GM12873 (cell line): ENCODE results near the gene PSMC3.

ENCODE experiments used
- TF ChIP-seq, protein P1 (sequence below): IDR thresholded peaks from 2 replicates; pipeline ENCODE4 v1.5.1; 2012; ENCODE audit warnings: low read depth, mild to moderate bottlenecking, moderate library complexity, low read length, control low read depth; ENCODE audit not compliant: insufficient read depth; ENCODE audit errors: missing control alignments

The PSMC3 gene

GRCh38 chr11:47375546-47376085 lies 50.6 kb downstream of the PSMC3 start:
- TF ChIP-seq, protein P1, sequence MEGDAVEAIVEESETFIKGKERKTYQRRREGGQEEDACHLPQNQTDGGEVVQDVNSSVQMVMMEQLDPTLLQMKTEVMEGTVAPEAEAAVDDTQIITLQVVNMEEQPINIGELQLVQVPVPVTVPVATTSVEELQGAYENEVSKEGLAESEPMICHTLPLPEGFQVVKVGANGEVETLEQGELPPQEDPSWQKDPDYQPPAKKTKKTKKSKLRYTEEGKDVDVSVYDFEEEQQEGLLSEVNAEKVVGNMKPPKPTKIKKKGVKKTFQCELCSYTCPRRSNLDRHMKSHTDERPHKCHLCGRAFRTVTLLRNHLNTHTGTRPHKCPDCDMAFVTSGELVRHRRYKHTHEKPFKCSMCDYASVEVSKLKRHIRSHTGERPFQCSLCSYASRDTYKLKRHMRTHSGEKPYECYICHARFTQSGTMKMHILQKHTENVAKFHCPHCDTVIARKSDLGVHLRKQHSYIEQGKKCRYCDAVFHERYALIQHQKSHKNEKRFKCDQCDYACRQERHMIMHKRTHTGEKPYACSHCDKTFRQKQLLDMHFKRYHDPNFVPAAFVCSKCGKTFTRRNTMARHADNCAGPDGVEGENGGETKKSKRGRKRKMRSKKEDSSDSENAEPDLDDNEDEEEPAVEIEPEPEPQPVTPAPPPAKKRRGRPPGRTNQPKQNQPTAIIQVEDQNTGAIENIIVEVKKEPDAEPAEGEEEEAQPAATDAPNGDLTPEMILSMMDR = no peak

GRCh38 chr11:47375020-47375419 lies 51.2 kb downstream of the PSMC3 start:
- TF ChIP-seq, protein P1 = no peak

DNA sequence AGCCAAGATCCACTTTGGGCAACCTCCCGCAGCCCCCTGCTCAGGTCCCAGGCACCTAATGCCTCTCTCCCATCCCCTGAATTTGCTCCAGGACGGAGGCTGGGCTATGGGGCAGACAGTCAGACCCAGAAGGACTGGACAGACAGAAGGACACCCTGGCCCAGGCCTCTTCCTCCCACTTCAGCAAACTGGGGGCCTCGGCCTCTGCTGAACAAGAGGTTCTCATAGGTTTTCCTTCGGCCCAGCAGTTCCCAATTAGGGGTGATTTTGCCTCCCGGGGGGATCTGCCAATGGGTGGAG lies 51.6 kb downstream of the PSMC3 start:
- TF ChIP-seq, protein P1 = no peak

DNA sequence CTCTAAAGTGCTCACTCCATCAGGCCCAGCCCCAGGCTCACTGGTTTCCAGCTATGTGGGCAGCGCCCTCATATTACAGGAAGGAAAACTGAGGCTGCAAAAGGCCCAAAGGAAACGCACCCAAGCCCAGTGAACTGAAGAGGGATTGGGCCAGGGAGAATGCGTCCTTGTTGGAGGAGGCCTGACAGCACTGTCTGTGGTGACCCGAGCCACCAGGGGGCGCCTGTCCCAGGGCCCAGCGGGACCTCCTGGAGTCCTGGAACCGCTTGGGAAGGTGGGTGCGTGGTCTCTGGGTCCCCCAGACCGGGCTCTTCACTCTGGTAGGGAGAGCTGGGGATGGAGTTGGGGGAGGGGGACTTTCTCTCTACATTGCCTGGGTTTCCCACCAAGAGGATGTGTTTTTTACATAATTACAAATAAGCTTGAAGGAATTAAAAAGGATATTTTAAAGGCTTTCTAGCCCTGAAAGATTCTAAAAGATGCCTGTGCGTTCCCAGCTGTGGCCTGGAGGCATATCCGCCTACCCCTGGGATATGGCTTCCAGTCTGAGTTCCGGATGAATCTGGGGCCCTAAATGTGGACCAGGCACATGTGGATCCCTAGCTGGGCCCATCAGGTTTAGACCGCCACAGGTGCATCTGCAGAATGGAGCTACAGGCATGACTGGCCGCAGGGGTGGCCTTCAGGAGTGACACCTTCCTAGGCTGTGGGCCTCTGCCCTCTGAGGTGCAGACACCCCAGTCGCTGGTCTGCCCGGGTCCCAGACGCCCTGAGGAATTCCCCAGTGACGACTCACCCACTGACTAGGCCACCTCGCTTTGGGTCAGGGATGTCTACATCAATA lies 52.1 kb downstream of the PSMC3 start:
- TF ChIP-seq, protein P1 = peak; percentile 98

- TF ChIP-seq, protein P1 = no peak
These were observed 53.8 kb downstream of the PSMC3 start for GRCh38 chr11:47372422-47372821.

DNA sequence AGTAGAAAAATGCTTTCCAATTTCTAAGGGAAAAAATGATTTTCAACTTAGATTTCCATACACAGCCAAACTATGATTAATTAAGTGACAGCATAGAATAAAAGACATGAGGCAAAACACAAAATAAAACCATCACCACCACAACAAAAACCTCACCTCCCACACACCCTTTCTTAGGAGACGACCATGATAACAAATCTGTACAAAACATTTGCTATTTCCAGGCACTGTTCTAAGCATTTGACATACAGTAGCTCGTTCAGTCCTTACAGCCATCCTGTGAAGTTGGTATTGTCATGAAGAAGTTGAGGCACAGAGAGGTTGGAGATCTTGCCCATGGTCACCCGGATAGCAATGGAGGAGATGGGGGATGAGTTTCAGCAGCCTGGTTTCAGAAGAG lies 56.6 kb downstream of the PSMC3 start:
- TF ChIP-seq, protein P1 = no peak
